Adrenal gland (tissue), 5 donors: ENCODE measurements around the gene PEX14.

ENCODE experiments used
- CTCF ChIP-seq, 6 experiments: fragments of 450-650 bp in 4 of 6; fragments of 200-600 bp in 2 of 6; sonication (generic) in 1 of 6; IDR thresholded peaks; 1 replicate in 5 of 6; 2 replicates in 1 of 6; pipeline versions ENCODE4 v1.5.1 to v1.8.0; 2016 to 2021; ENCODE audit warnings: antibody characterized with exemption in 6 of 6, mild to moderate bottlenecking in 2 of 6, moderate library complexity in 1 of 6
- POLR2A ChIP-seq, 2 donors: fragments of 450-650 bp; IDR thresholded peaks; one replicate each; pipeline ENCODE4 v1.6.1; 2017; ENCODE audit warnings: antibody characterized with exemption in 2 of 2, mild to moderate bottlenecking in 2 of 2, moderate library complexity in 1 of 2
- donor health status: DM: no; HTN: no; CAD: no.

GRCh38 chr1:10591010-10591409 is 116.3 kb downstream of the PEX14 start:
- TF ChIP-seq CTCF (IDR thresholded peaks at IDR 0.05) (no peak), POLR2A (IDR thresholded peaks at IDR 0.05) (no peak)
